ENCODE measurements around the gene GTF3C1. TPM values are rescaled to one million over a fixed set of nuclear protein-coding genes. Genes with fewer than 3 reads are reported as not detected.

The GTF3C1 gene
- total RNA-seq (2014; rRNA removed; shearing (Covaris generic)) (52.1 and 65.5 TPM in 2 replicates), polyA plus RNA-seq (2016; fragmentation: Nextera tagmentation; extraction: Ambion mirVana) (30.6 and 33.4 TPM in 2 replicates)

DNA sequence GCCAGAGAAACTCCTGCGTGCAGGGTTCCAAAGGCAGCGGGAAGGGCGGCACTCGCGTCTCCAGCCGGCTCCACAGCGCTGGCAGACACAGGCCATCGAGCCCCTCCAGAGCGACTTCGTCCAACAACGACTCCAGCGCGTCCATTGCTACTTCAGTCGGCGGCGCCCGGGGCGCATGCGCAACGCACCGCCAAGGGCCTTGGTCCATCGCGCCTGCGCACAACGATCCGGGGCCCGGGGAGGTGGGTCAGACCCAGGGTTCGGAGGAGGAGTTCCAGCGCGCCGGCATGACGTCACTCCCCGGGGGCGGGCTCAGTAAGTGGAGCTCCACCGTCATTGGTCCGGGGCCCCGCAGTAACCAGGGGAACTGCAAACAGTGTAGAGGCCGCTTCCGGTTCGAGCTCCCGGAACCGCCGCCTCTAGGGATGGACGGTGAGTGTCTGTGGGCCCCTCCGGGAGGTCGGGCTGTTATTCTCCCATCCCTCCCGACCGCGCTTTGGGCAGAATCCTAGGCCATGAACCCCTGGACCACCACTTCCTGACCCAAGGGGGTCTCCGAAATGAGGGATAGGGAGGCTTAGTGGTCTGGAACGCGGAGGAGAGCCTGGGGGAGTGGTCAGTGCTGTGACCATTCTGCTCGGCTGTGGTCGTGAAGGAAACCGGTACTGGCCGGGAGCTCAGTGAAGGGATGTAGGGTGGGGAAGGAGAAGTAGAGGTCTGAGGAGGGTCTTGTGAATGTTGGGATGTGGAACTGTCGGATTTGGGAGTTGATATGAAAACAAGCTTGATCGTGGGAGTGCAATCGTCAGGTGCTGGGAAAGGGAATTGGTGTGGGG lies at the start of gene GTF3C1, which contains the start of gene KATNIP:
GTF3C1 (minus strand) TSS at position 168 of the 836 bp plus-strand sequence; CDS start at position 145, 23 bp downstream.
KATNIP (plus strand) TSS at position 399 of the 836 bp plus-strand sequence; CDS start at position 426, 27 bp downstream.
- Histone ChIP-seq H3F3A (ENCODE audit: insufficient read depth) (peaks cover 13% of the 10 kb centered on the region), H4K20me1 (ENCODE audit: insufficient read depth) (no peaks in the 10 kb centered on the region), H3K4me1 (ENCODE audit: insufficient read depth) (peaks cover 32% of the 10 kb centered on the region), H3K27me3 (replicated peaks; ENCODE audit: insufficient read depth) (no peaks in the 10 kb centered on the region), H3K9me2 (ENCODE audit: insufficient read depth) (no peaks in the 10 kb centered on the region), H3K9me3 (ENCODE audit: low read depth) (no peaks in the 10 kb centered on the region), H3K27ac (peak within 1 kb of the TSS; percentile 86), H2AFZ (peak within 1 kb of the TSS; percentile 93), H3K79me2 (ENCODE audit: insufficient read depth) (peaks cover 89% of the 10 kb centered on the region), H3K4me2 (ENCODE audit: unreplicated experiment) (peak within 1 kb of the TSS; percentile 99), H3K36me3 (ENCODE audit: low read depth) (no peaks in the 10 kb centered on the region), H3K9ac (peak within 1 kb of the TSS; percentile 98), H3K4me3 (peak within 1 kb of the TSS; percentile 99)
- in situ Hi-C loops (cut with MboI), result no loop called here
- no peak for TF ChIP-seq EZH2 (IDR thresholded peaks at IDR 0.05; ENCODE audit: insufficient read depth, poor library complexity, severe bottlenecking)
- no peak for TF ChIP-seq EZH2phosphoT487 (IDR thresholded peaks at IDR 0.05; ENCODE audit: insufficient read depth, low read depth)
- WGBS, 2 experiments (ENCODE audit: low coverage in 1 of 2, low lambda C conversion rate in 2 of 2, missing lambda C conversion rate in 2 of 2), result 0 to 1% methylated on average over 56 to 59 of the region's 59 CpGs
- peak; percentile 99 for DNase-seq

DNA sequence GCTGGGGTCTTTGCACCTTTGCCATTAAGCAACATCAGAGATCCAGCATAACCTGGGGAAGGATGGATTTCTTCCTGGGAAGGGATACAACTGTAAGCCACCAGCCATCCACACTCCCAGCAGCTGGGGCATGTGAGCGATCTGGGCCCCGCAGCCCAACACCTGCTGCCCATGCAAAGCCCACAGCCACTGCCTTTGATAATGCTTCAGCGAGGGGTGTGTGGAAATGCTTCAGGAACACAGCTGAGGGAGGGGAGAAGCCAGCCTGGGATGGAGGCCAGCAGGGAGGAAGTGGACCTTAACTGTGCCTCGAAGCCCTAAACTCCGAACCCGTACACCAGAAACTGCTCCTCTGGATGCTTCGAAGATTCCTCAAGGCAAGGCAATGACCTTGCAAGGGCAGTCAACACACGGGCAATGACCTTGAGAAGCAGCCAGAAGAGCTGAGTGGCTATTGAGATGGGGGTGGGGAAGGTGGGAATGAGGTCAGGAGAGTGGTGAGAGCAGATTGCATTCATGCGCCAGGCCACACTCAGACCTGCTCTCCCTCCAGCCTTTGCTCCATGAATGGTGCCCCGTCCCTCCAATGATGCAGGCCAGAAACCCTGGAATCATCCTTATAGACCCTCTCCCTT lies 49.3 kb upstream of the GTF3C1 start:
- H3K79me2 ChIP-seq (ENCODE audit: insufficient read depth), result no peaks in the 10 kb centered on the region
- H2AFZ ChIP-seq, result no peak overlapping the region
- H3K4me2 ChIP-seq (ENCODE audit: unreplicated experiment), result no peak overlapping the region
- no peaks in the 10 kb centered on the region for H3K9me3 ChIP-seq (ENCODE audit: low read depth)
- no peaks in the 10 kb centered on the region for H3K36me3 ChIP-seq (ENCODE audit: low read depth)
- H3K4me3 ChIP-seq, result no peak overlapping the region
- WGBS, 2 experiments (ENCODE audit: low coverage in 1 of 2, low lambda C conversion rate in 2 of 2, missing lambda C conversion rate in 2 of 2), result 84 to 86% methylated on average over 10 of the region's 10 CpGs
- H4K20me1 ChIP-seq (ENCODE audit: insufficient read depth), result no peaks in the 10 kb centered on the region
- no peak overlapping the region for H3K27ac ChIP-seq
- no peak overlapping the region for H3K9ac ChIP-seq
- no peaks in the 10 kb centered on the region for H3K27me3 ChIP-seq (replicated peaks; ENCODE audit: insufficient read depth)
- no peak for TF ChIP-seq EZH2phosphoT487 (IDR thresholded peaks at IDR 0.05; ENCODE audit: insufficient read depth, low read depth)
- TF ChIP-seq EZH2 (IDR thresholded peaks at IDR 0.05; ENCODE audit: insufficient read depth, poor library complexity, severe bottlenecking), result no peak
- H3F3A ChIP-seq (ENCODE audit: insufficient read depth), result no peaks in the 10 kb centered on the region
- in situ Hi-C loops (cut with MboI), result no loop called here
- no peaks in the 10 kb centered on the region for H3K4me1 ChIP-seq (ENCODE audit: insufficient read depth)
- no peaks in the 10 kb centered on the region for H3K9me2 ChIP-seq (ENCODE audit: insufficient read depth)
- DNase-seq, result no peak

DNA sequence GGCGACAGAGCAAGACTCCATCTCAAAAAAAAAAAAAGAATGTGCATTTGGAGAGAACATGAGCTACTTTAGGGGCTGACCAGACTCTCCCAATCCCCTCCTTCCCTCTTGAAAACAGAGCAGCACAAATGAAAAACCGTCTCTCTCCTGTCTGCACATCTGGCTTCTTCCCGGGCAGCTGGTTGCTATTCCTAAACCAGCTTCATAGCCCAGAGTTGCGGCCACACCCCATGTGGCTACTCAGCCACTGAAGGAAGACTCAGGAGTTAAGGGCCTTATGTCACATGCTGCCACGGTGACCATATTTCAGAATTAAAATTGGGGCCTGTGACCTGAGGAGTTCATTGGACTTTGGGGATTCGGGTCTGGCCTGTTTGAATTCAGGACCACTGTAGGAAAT lies 48.5 kb upstream of the GTF3C1 start:
- Histone ChIP-seq H3K79me2 (ENCODE audit: insufficient read depth) (no peaks in the 10 kb centered on the region), H3K27me3 (replicated peaks; ENCODE audit: insufficient read depth) (no peaks in the 10 kb centered on the region), H3F3A (ENCODE audit: insufficient read depth) (no peaks in the 10 kb centered on the region), H3K36me3 (ENCODE audit: low read depth) (no peaks in the 10 kb centered on the region), H3K4me2 (ENCODE audit: unreplicated experiment) (no peak overlapping the region), H3K4me1 (ENCODE audit: insufficient read depth) (no peaks in the 10 kb centered on the region), H3K9me2 (ENCODE audit: insufficient read depth) (no peaks in the 10 kb centered on the region), H4K20me1 (ENCODE audit: insufficient read depth) (no peaks in the 10 kb centered on the region), H3K27ac (no peak overlapping the region), H3K9ac (no peak overlapping the region), H3K9me3 (ENCODE audit: low read depth) (no peaks in the 10 kb centered on the region), H3K4me3 (no peak overlapping the region), H2AFZ (no peak overlapping the region)
- DNase-seq, result no peak
- 46 to 48% methylated on average over 5 to 6 of the region's 6 CpGs for WGBS, 2 experiments (ENCODE audit: low coverage in 1 of 2, low lambda C conversion rate in 2 of 2, missing lambda C conversion rate in 2 of 2)
- TF ChIP-seq EZH2phosphoT487 (IDR thresholded peaks at IDR 0.05; ENCODE audit: insufficient read depth, low read depth) (no peak), EZH2 (IDR thresholded peaks at IDR 0.05; ENCODE audit: insufficient read depth, poor library complexity, severe bottlenecking) (no peak)
- in situ Hi-C loops (cut with MboI), result no loop called here

- no peak for TF ChIP-seq EZH2phosphoT487 (IDR thresholded peaks at IDR 0.05; ENCODE audit: insufficient read depth, low read depth)
- in situ Hi-C loops (cut with MboI), result no loop called here
- 93 to 95% methylated on average over 3 of the region's 3 CpGs for WGBS, 2 experiments (ENCODE audit: low coverage in 1 of 2, low lambda C conversion rate in 2 of 2, missing lambda C conversion rate in 2 of 2)
Observed at GRCh38 chr16:27597361-27597760, 47.6 kb upstream of the GTF3C1 start.

More at GRCh38 chr16:27597361-27597760, 47.6 kb upstream of the GTF3C1 start:
- Histone ChIP-seq H3K27ac (no peak overlapping the region), H3F3A (ENCODE audit: insufficient read depth) (no peaks in the 10 kb centered on the region), H3K27me3 (replicated peaks; ENCODE audit: insufficient read depth) (no peaks in the 10 kb centered on the region), H3K4me1 (ENCODE audit: insufficient read depth) (no peaks in the 10 kb centered on the region), H3K36me3 (ENCODE audit: low read depth) (no peaks in the 10 kb centered on the region), H3K79me2 (ENCODE audit: insufficient read depth) (no peaks in the 10 kb centered on the region), H3K9ac (no peak overlapping the region), H3K4me2 (ENCODE audit: unreplicated experiment) (no peak overlapping the region), H3K9me3 (ENCODE audit: low read depth) (no peaks in the 10 kb centered on the region), H4K20me1 (ENCODE audit: insufficient read depth) (no peaks in the 10 kb centered on the region), H3K4me3 (no peak overlapping the region), H3K9me2 (ENCODE audit: insufficient read depth) (no peaks in the 10 kb centered on the region), H2AFZ (no peak overlapping the region)
- DNase-seq, result no peak
